Measurements from ENCODE around the gene ERLIN1. TPM values are rescaled to one million over a fixed set of nuclear protein-coding genes. Genes with fewer than 3 reads are reported as not detected.

The ERLIN1 gene
- total RNA-seq, 2 donors from 2014 or later: 18.1 to 23.8 TPM

DNA sequence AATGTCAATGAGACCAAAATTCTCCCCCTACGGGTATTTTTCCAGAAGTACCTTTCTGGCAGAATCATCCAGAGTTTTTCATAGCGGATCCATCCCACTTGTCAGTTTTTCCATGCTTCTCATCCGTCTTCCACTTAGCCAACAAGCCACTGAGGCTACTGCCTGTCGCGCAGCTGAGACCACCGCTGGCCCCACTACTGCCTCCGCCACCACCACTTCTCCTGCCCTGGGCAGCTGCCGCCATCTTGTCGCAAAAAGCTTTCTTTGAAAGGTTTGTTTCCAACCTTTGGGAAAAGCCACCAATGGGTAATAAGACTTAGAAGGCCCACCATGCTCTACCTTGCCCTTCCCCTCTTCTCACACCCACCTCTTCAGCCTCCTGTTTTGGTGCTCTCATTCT lies 42.1 kb downstream of the ERLIN1 start:
- intact Hi-C loops (cut with DNase I): no loop called here
- Histone ChIP-seq H3K27me3 (replicated peaks; ENCODE audit: insufficient read depth) (no peaks in the 10 kb centered on the region), H3K27ac (no peak overlapping the region), H3K9me3 (no peaks in the 10 kb centered on the region), H3K4me3 (no peak overlapping the region), H3K4me1 (replicated peaks) (no peaks in the 10 kb centered on the region), H3K36me3 (no peaks in the 10 kb centered on the region)
- TF ChIP-seq, protein P1, sequence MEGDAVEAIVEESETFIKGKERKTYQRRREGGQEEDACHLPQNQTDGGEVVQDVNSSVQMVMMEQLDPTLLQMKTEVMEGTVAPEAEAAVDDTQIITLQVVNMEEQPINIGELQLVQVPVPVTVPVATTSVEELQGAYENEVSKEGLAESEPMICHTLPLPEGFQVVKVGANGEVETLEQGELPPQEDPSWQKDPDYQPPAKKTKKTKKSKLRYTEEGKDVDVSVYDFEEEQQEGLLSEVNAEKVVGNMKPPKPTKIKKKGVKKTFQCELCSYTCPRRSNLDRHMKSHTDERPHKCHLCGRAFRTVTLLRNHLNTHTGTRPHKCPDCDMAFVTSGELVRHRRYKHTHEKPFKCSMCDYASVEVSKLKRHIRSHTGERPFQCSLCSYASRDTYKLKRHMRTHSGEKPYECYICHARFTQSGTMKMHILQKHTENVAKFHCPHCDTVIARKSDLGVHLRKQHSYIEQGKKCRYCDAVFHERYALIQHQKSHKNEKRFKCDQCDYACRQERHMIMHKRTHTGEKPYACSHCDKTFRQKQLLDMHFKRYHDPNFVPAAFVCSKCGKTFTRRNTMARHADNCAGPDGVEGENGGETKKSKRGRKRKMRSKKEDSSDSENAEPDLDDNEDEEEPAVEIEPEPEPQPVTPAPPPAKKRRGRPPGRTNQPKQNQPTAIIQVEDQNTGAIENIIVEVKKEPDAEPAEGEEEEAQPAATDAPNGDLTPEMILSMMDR (IDR thresholded peaks at IDR 0.05): no peak
- TF ChIP-seq POLR2A (IDR thresholded peaks at IDR 0.05): no peak
- TF ChIP-seq POLR2AphosphoS5 (IDR thresholded peaks at IDR 0.05): no peak
- no peak for DNase-seq (ENCODE audit: low spot score)
- whole genome bisulfite sequencing: 96% methylated on average over 9 of the region's 9 CpGs

GRCh38 chr10:100141446-100142087 lies 44.3 kb downstream of the ERLIN1 start:
- intact Hi-C loops (cut with DNase I): no loop called here
- no peaks in the 10 kb centered on the region for H3K9me3 ChIP-seq
- H3K4me3 ChIP-seq: no peak overlapping the region
- H3K27ac ChIP-seq: no peak overlapping the region
- TF ChIP-seq POLR2AphosphoS5 (IDR thresholded peaks at IDR 0.05): no peak
- no peak for TF ChIP-seq POLR2A (IDR thresholded peaks at IDR 0.05)
- TF ChIP-seq, protein P1 (IDR thresholded peaks at IDR 0.05): no peak
- WGBS: 49% methylated on average over 5 of the region's 5 CpGs
- H3K36me3 ChIP-seq: no peaks in the 10 kb centered on the region
- H3K27me3 ChIP-seq (replicated peaks; ENCODE audit: insufficient read depth): no peaks in the 10 kb centered on the region
- no peak for DNase-seq (ENCODE audit: low spot score)
- no peaks in the 10 kb centered on the region for H3K4me1 ChIP-seq (replicated peaks)

DNA sequence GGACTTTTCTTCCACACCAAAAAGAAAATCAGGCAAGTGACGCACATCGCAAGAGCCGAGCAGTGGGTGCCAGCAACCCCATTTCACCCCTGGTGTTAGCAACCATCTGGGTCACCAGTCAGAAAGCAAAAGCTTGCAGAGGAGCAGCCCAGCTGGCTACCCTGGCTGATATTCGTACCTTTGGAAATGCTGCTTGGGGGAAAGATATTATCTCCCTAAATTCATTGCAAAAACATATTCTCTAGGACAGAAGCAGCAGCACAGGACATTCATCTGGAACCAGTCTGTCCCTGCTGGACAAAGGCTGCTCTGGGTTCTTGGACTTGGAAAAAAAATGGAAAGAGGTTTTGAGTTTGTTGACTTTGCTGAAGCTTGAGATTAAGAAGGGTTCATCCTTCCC lies 45.8 kb downstream of the ERLIN1 start:
- no peak overlapping the region for H3K4me3 ChIP-seq
- no peaks in the 10 kb centered on the region for H3K9me3 ChIP-seq
- DNase-seq (ENCODE audit: low spot score): no peak
- no peaks in the 10 kb centered on the region for H3K27me3 ChIP-seq (replicated peaks; ENCODE audit: insufficient read depth)
- 68% methylated on average over 4 of the region's 4 CpGs for WGBS
- intact Hi-C loops (cut with DNase I): no loop called here
- no peaks in the 10 kb centered on the region for H3K4me1 ChIP-seq (replicated peaks)
- no peaks in the 10 kb centered on the region for H3K36me3 ChIP-seq
- TF ChIP-seq, protein P1 (IDR thresholded peaks at IDR 0.05): no peak
- no peak for TF ChIP-seq POLR2A (IDR thresholded peaks at IDR 0.05)
- no peak for TF ChIP-seq POLR2AphosphoS5 (IDR thresholded peaks at IDR 0.05)
- H3K27ac ChIP-seq: no peak overlapping the region

DNA sequence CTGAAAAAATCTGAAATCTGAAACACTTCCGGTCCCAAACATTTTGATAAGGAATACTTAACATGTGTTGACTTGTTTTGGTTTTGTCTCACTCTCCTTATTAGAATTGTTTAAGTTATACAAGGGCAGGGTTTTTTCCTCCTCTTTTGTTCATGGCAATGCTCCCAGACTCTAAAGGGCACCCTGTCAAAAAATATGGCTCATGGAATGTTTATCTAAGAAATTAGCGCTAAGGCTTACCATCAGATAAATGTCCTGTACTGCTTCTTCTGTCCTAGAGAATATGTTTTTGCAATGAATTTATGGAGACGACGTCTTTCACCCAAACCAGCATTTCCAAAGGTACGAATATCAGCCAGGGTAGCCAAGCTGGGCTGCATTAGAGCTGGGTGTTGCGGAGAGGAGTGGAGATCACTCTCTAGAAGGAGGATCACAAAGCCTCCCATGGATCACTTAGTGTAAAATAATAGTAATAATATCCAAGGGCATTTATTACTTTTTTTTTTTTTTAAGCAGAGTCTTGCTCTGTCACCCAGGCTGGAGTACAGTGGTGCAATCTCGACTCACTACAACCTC lies 46.8 kb downstream of the ERLIN1 start:
- DNase-seq (ENCODE audit: low spot score): no peak
- TF ChIP-seq POLR2A (IDR thresholded peaks at IDR 0.05): no peak
- TF ChIP-seq, protein P1 (IDR thresholded peaks at IDR 0.05): no peak
- no peak for TF ChIP-seq POLR2AphosphoS5 (IDR thresholded peaks at IDR 0.05)
- 34% methylated on average over 7 of the region's 7 CpGs for WGBS
- intact Hi-C loops (cut with DNase I): no loop called here
- H3K4me3 ChIP-seq: no peak overlapping the region
- H3K27ac ChIP-seq: no peak overlapping the region
- no peaks in the 10 kb centered on the region for H3K9me3 ChIP-seq
- no peaks in the 10 kb centered on the region for H3K4me1 ChIP-seq (replicated peaks)
- H3K36me3 ChIP-seq: no peaks in the 10 kb centered on the region
- no peaks in the 10 kb centered on the region for H3K27me3 ChIP-seq (replicated peaks; ENCODE audit: insufficient read depth)

- TF ChIP-seq, protein P1 (IDR thresholded peaks at IDR 0.05): no peak
- no peak for TF ChIP-seq POLR2AphosphoS5 (IDR thresholded peaks at IDR 0.05)
- Histone ChIP-seq H3K4me1 (replicated peaks) (no peaks in the 10 kb centered on the region), H3K9me3 (no peaks in the 10 kb centered on the region), H3K4me3 (no peak overlapping the region), H3K36me3 (no peaks in the 10 kb centered on the region), H3K27ac (no peak overlapping the region), H3K27me3 (replicated peaks; ENCODE audit: insufficient read depth) (no peaks in the 10 kb centered on the region)
- intact Hi-C loops (cut with DNase I): no loop called here
- DNase-seq (ENCODE audit: low spot score): no peak
Measured at GRCh38 chr10:100135486-100135885, 50.3 kb downstream of the ERLIN1 start.

All from prostate gland (tissue), 2 donors.